HG02970 (cell line): ENCODE measurements around the gene ACTRT3.
A peak's percentile ranks its signal among the peaks of the same experiment; 100 is the strongest.

Experiments
- ATAC-seq: cut with Tn5 transposase; IDR thresholded peaks from one replicate; pipeline ENCODE4 v1.9.1; 2021; ENCODE audit warnings: mild to moderate bottlenecking, moderate library complexity, moderate number of reproducible peaks; ENCODE audit not compliant: unreplicated experiment, low FRiP score

ACTRT3 gene

DNA sequence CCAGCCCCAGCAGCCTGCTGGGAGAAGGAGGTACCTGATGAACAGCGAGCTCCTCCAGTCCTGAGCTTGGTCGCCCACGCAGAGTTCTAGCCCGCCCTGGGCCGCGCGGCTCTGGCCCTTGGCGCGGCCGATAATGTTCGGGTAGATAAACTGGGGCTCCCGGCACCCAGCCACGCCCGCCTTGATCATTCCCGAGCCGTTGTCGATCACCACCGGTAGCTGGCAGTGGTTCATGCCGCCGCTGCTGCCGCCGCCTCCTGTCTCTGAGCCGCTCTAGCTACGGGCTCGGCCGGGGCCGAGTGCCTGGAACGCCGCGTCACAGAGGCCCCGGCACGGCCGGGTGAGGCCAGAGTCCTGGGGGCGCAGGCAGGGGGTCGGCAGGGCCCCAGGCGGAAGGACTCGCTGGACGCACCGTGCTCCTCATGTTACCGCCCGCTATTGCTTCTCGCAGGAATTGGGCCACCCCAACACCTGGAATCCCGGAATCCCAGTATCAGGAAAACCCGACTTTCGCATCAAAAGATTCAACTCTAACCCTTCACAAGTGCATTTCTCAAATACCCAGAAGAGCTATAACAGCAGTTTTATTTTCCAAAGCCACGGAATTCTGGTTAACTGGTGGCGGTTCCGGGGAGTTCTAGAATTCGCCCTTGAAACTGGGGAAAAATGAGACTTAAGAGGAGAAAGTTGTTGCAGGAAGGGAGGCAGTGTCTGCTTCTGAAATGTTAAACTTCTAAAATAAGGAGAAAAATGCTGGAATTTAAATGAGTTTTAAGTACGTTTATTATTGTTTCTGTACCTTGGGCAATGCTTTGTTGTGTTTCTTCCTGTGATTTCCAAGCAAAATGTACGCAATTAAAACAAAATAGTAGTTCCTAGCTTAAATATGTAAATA, at the start of gene ACTRT3:
Gene ACTRT3, minus strand, starts transcription at position 275 of the 895 bp plus-strand sequence. Its CDS starts 41 bp downstream, at position 234.
- no peak for ATAC-seq

- ATAC-seq, result no peak
Measured at GRCh38 chr3:169818316-169818715, 49.0 kb upstream of the ACTRT3 start.

DNA sequence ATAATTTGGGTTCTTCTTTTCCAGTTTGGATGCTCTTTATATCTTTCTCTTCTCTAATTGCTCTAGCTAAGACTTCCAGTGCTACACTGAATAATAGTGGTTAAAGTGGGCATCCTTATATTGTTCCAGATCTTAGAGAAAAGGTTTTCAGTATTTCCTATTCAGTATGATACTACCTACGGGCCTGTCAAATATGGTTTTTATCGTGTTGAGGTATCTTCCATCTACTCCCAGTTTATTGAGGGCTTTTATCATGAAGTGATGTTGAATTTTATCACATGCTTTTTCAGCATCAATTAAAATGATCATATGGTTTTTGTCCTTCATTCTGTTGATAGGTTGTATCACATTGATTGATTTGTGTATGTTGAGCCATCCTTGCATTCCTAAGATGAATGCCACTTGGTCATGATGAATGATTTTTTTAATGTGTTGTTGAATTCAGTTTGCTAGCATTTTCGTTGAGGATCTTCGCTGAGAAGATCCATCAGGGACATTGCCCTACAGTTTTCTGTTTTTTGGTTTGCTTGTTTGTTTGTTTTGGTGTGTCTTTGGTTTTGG, 46.3 kb upstream of the ACTRT3 start:
- ATAC-seq, result no peak

DNA sequence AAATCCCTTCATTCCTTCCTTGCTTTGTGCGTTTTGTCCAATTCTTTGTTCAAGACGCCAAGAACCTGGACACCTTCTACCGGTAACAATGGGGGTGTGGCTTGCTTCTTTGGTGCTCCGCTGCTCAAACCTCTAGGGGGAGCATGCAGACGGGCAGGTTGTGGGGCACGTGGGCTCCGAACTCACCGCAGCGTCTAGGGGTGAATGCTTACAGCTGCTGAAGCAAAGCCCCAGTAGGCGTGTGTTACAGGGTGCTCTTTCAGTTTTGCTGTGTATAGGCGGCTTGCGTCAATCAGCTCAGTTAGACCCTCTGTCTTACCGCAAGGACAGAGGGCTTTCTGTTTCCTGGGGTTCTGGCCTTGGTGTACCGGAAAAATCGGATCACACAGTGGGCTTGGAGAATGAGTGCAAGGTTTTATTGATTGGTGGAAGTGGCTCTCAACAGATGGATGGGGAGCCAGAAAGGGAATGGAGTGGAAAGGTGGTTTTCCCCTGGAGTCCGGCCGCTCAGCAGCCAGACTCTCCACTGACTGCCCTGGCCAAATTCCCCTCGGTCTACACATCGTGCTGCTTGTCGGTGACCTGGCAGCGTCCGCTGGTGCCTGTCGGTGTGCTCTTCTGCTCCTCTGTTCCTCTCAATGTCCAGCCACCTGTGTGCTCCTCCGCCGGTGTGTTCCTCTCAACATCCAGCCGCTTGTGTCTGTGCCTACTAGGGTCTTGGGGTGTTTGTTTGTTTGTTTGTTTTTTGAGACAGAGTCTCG, 44.6 kb upstream of the ACTRT3 start:
- peak; percentile 84 for ATAC-seq

GRCh38 chr3:169813278-169813677, 43.9 kb upstream of the ACTRT3 start:
- no peak for ATAC-seq

GRCh38 chr3:169812332-169813235, 43.2 kb upstream of the ACTRT3 start, which contains the start of the genes LRRC34 and LRRIQ4:
Gene LRRC34, minus strand, starts transcription at chr3:169812904. Its CDS starts 356 bp downstream, at chr3:169812548.
Gene LRRIQ4, plus strand, starts transcription at chr3:169812870. Its CDS starts 9,052 bp downstream, at chr3:169821922.
- ATAC-seq, result no peak

- no peak for ATAC-seq
Measured at GRCh38 chr3:169811631-169812331, 42.4 kb upstream of the ACTRT3 start.

GRCh38 chr3:169809230-169809795, 40.0 kb upstream of the ACTRT3 start:
- ATAC-seq, result no peak

DNA sequence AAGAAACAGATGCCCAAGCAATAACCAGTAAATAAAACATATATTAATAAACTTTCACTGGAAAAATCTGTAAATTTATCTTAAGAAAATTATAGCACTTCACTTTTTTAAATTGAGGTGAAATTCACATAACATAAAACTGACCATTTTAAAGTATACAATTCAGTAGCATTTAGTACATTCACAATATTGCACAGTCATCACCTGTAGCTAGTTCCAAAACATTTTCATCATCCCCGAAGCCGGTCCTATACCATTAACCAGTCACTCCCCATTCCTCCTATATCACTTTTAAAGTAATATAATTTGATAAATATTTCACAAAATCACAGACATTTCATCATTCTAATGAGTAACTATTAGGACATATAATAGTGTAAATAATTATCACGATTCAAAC, 35.3 kb upstream of the ACTRT3 start:
- no peak for ATAC-seq

DNA sequence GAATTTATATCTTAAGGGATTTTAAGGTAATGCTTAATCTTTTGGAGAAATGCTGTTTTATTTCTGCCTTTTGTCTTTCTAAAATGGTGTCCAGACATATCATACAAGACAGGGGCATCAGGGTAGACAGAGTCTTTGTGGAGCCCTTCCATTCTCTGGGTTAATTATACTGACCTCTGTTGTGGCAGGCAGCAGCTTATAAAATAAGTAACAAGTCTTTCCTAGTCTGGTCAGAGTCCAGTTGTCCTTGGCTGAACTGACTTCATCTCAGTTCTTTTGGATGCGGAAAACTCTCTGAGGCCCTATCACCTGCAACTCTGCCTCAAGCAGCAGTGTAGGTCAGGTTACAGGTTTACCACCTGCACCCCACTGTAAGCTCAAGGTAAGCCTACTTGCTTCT, 23.0 kb upstream of the ACTRT3 start:
- ATAC-seq, result no peak

- no peak for ATAC-seq
Measured at GRCh38 chr3:169790687-169791429, 21.5 kb upstream of the ACTRT3 start.

DNA sequence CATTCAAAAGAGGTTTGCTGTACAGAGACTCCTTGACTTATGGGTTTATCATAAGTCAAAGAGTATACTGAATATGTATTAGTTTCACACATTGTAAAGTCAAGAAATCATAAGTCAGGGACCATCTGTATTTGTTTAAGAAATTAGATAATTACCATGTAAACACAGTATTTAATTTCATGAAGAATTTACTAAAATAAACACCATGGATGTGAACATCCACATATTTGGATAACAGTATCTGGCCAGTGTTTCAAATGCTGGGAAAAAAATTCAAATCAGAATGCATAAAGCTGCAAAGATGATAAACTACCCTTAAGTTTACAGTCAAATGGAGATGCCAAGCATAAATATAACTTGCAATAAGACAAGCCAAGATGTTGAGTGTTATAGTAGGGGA, 20.9 kb upstream of the ACTRT3 start:
- no peak for ATAC-seq

DNA sequence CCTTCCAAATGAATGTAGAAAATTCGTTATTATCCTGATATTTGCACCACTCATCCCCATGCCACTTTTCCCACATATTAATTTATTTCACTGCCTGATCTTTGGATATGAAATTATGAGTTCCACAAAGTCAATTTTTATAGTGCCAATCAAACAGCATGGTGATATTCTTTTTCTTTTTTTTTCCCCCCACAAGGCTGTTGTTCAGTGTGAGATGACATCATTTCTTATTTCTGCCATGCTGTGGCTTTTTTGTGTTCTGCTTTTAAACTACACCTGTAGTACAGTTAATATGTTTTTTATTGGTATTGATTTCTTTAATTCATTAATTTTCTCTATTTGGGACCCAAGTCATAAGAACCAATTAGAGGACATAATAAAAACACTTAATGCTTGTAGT, 18.4 kb upstream of the ACTRT3 start:
- ATAC-seq, result no peak

DNA sequence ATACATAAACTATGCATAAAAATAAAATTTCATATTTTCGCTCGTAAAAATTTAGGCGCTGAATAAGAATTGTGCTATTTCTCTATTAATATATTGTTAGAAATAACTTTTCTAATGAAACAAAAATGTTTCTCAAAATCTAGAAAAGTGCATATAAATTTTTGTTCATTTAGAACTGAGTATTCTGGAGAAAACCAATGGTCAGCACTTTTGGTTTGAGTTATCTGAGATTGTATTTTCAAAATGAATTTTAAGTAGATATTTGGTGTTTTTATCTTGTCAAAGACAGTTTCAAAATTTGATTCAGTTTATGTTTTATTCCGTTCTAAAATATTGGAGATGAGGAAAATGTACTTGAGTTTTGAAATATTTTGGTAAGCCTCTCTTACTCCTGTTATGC, 17.8 kb upstream of the ACTRT3 start:
- no peak for ATAC-seq

- no peak for ATAC-seq
Measured at GRCh38 chr3:169781209-169781855, 12.0 kb upstream of the ACTRT3 start.

DNA sequence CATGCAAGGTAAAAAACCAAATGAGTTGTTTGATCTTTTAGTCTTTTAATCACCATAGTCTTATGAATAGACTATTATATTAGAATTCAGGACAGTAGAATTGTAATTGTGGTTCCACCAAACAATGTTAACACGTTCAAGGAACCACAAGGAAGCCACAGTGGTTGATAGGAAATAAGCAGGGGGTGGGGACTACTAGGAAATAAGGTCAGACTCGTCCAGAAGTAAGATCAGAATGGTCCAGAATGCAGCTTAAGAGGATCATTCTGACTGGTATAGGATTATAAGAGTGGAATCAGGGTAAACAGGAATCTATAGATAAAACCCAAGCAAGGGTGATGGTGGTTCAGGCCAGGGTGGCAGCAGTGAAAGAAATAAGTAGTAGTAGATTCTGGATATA, 11.4 kb upstream of the ACTRT3 start:
- ATAC-seq, result no peak

DNA sequence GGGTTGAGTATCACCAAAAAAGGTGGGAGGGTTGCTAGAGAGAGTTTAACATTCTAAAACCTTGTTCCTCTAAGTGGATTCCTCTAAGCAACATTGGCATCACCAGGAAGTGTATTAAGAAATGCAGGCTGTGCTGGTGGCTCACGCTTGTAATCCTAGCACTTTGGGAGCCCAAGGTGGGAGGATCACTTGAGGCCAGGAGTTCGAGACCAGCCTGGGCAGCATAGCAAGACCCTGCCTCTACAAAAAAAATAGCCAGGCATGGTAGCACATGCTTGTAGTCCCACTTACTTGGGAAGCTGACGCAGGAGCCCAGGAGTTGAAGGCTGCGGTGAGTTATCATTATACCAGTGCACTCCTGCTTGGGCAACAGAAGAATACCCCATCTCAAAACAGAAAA, 8.5 kb upstream of the ACTRT3 start:
- ATAC-seq, result no peak

GRCh38 chr3:169774186-169774585, 4.8 kb upstream of the ACTRT3 start:
- no peak for ATAC-seq
